Epithelial cell of esophagus (primary cell): Measurements from ENCODE around the gene PLB1.

Experiments used
- DNase-seq: peaks from one replicate; pipeline ENCODE4 v3.0.0; 2010; ENCODE audit warnings: low read depth
- H3K4me3 ChIP-seq: 2 replicates; pipeline ENCODE4 v1.5.1; 2011; ENCODE audit warnings: mild to moderate bottlenecking, low read length, control low read depth
- TF ChIP-seq, protein P1 (sequence below): IDR thresholded peaks from 2 replicates; pipeline ENCODE4 v1.5.1; 2011; ENCODE audit warnings: low read depth, mild to moderate bottlenecking, low read length, control low read depth, inconsistent platforms; ENCODE audit not compliant: insufficient read depth; ENCODE audit errors: missing control alignments

Gene PLB1

GRCh38 chr2:28606986-28607441 is 111.2 kb downstream of the PLB1 start:
- DNase-seq = no peak
- TF ChIP-seq, protein P1, sequence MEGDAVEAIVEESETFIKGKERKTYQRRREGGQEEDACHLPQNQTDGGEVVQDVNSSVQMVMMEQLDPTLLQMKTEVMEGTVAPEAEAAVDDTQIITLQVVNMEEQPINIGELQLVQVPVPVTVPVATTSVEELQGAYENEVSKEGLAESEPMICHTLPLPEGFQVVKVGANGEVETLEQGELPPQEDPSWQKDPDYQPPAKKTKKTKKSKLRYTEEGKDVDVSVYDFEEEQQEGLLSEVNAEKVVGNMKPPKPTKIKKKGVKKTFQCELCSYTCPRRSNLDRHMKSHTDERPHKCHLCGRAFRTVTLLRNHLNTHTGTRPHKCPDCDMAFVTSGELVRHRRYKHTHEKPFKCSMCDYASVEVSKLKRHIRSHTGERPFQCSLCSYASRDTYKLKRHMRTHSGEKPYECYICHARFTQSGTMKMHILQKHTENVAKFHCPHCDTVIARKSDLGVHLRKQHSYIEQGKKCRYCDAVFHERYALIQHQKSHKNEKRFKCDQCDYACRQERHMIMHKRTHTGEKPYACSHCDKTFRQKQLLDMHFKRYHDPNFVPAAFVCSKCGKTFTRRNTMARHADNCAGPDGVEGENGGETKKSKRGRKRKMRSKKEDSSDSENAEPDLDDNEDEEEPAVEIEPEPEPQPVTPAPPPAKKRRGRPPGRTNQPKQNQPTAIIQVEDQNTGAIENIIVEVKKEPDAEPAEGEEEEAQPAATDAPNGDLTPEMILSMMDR = no peak
- no peak overlapping the region for H3K4me3 ChIP-seq

DNA sequence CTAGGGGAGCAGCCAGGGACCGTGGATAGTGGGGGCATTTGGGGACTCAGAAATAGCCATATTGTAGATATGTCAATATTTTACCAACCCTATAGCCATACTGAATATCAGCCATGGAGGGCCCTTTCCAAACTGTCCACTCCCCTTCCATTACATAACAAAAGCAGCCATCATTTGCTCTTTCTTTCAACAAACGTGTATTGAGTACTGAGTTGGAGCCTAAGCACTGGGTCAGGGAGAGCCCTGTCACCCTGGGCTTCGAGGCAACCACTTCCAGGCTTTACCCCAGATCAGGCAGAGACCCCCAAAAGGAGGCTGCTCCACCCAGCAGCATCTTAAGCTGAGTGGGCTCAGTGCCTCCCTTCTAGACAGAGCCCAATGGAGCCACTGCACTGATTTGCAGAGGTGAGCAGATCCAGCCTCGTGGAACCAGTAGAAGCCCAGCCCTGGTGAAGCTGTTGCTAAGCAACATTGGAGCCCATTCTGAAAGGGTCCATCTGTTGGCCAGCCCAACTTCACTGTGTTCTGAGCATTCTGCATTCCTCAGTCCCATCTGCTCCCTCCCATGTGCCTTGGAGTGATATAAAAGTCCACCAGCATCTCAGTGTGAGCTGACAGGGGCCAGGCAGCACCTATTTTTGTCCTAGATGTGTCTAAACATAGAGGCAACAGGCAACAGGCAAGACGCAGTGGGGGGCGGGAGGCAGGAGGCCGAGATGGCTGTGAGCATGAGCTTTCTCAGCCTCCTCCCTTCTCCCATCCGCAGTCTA is 112.1 kb downstream of the PLB1 start:
- DNase-seq = no peak
- H3K4me3 ChIP-seq = no peak overlapping the region
- TF ChIP-seq, protein P1 = no peak

DNA sequence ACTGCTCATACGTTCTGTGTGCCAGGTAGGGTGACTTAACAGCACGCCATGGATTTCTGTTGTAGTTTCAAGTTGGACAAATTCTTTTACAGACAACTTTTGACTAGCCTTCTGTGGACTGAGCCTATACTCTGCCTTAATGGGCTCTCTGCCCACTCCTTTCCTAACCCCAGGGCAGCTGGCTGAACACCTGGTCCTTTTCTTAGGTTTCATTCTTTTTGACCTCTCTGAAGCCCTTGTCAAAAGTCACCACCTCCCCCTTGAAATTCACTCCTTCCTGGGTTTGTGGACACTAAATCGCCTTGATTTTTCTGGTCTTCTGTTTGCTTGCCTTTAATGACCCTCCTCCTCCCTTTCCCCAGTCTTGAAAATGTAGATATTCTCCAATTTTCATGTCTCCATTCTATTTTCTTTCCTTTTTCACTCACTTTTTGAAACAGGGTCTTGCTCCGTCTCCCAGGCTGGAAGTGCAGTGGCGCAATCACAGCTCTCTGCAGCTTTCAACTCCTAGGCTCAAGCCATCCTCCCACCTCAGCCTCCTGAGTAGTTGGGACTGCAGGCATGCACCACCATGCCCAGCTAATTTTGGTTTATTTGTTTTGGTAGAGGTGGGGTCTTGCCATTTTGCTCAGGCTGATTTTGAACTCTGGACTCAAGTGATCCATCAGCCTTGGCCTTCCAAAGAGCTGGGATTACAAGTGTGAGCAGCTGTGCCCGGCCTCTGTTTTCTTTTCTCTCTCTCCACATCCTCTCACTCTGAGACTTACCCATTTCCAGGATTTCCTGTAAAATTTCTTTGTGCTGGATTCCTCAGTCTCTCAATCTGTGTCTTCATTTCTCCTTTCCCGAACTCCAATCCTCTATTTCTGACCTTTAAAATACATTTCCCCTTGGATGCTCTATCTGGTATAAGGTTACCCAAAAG is 112.9 kb downstream of the PLB1 start:
- TF ChIP-seq, protein P1 = no peak
- H3K4me3 ChIP-seq = no peak overlapping the region
- DNase-seq = no peak

DNA sequence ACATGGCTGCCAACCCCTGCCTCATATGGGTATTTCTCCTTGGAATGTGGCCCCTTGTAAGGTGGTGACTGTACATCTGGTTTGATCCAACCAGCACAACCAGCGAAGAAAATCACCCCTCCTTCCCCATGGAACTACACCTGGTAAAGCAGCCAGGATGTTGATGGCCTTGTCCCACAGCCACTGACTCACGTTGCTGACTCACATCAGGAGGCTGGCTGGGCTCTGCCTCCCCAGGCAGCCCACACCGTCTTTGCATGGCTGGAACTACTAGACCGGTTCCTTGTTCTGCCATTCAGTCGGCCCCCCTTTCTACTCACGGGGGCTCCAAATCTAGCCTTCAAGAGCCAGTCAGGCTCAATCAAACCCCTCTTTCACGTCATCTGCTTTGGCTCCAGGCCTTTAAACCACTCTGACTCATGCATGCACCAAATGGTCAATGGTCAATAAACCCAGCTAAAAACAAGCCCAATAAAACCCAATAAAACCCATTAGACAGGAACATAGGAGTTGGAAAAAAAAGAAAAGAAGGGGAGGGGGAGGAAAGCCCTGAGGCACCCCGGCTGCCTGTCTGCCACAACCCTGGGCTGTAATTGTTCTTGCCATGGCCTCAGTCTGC is 114.8 kb downstream of the PLB1 start:
- TF ChIP-seq, protein P1 = no peak
- H3K4me3 ChIP-seq = no peak overlapping the region
- DNase-seq = peak; percentile 99

DNA sequence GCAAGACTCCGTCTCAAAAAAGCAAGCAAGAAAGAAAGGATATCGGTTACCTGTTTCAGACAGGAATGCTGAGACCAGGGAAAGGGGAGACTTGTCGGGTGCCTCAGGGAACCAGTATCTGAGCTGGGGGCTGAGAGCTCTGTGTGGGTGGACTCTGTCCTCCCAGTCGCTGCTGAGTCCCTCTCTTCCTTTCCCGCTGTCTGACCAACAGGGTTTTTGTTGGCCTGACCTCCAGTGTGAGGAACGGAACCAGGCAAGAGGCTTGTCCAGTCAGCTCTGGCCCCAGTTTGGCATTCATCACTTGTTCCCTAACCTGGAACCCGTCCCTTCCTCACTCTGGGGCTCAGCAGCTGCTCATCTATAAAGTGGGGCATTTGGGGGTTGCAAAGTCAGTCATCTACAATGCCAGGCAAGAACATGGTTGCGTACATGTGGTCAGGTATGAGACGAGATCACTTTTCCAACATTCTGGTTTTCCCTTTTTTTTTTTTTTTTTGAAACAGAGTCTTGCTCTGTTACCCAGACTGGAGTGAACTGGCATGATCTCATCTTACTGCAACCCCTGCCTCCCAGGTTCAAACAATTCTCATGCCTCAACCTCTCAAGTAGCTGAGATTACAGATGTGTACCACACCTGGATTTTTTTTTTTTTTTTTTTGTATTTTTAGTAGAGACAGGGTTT is 116.4 kb downstream of the PLB1 start:
- H3K4me3 ChIP-seq = no peak overlapping the region
- TF ChIP-seq, protein P1 = no peak
- peak; percentile 49 for DNase-seq

GRCh38 chr2:28613186-28613585 is 117.3 kb downstream of the PLB1 start:
- TF ChIP-seq, protein P1 = no peak
- no peak overlapping the region for H3K4me3 ChIP-seq
- no peak for DNase-seq
